GM18519 (cell line): ENCODE data around the gene NPAS3.
"Not testable (repeated sequence)": the region's sequence is repeated elsewhere in the genome, so short reads cannot be mapped to it uniquely, and the experiment has no call there.

ENCODE experiments used
- ATAC-seq: cut with Tn5 transposase; IDR thresholded peaks from one replicate; pipeline ENCODE4 v1.9.1; 2021; ENCODE audit warnings: mild to moderate bottlenecking, moderate library complexity; ENCODE audit not compliant: unreplicated experiment, low FRiP score

NPAS3 gene

DNA sequence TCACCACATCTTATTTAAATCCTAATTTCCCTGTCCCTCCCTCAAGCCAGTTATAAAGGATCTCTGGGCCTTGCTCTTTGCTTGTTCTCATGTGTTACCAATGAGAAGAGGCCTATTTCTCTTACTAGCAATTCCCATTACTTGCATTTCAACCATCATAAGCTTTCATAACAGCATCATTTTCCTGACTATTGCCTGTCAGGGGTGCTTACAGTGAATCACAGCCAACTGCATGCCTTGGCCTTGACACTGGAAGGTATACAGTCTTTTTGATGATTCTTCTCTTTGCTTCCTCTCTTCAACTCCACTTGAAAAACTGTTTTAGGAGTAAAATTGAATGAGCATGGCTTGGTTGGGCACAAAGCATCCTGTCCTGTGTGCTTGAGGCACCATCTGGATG, 127.0 kb downstream of the NPAS3 start:
- ATAC-seq = no peak

DNA sequence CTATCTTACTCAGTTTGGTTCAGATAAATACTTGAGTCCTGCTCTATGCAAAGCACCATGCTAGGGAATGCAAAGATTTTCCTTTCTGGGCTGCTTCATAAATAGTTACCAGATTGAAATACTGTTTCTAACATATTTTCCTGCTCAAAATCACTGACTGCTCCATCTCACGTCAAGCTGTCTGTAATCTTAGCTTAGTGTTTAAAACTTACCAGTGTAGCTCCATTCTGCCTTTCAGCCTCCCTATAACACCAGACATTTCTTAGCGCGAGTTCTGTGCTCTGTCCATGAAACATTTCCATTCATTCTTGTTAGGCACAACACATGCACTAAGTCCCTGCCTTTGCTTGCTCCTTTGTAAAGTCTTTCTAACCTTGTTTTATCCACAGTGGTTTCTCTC, 129.4 kb downstream of the NPAS3 start:
- no peak for ATAC-seq

DNA sequence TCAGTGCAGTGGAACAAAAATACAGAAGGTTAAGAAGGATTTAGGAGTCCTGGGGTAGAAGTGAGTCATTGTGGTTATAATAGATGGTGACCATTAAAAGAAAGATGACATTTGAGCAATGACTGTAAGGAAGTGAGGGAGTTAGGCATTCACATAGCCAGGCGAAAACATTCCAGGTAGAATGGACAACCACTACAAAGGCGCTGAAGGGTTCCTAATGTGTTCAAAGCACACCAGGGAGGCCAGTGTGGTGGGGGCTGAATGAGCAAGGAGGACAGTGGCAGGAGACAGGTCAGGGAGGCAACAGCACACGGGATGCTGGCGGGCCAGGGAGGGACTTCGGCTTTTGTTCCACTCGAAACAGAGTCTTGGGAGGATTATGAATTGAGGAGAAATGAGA, 129.9 kb downstream of the NPAS3 start:
- ATAC-seq = no peak

DNA sequence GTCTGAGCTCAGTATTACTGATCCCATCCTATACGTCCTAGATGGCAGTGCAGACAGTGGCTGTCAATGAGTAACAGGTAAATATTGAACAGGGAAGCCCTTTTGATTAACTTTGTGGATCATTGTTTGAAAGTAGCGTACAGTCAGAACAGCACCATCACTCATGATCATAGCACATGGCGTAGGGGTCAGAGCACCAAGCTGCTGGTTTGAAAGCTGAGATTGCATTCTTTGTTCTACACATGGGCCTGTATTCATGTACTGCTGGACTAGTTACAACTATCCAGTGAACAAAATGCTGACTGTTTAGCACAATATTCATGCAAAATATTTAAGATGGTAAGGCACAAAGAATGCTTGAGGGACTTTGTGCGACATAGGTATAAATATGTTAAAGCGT, 131.8 kb downstream of the NPAS3 start:
- ATAC-seq = no peak

DNA sequence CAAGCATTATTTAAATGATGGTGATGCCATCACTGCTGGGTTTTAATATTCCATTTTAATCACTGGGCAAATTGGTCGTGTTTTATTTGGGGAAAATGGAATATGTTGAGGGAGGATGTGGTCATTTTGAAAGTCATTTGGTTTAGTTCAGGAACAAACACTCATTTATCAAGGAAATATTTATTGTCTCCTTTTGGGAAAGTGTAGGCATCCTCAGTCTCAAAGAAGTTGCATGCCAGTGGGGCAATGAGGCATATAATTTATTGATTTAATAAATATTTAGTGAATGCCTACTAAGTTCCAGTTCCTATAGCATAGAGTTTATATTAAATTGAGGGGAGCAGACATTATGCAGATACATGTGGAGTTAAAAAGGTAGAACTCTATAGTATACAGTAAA, 134.3 kb downstream of the NPAS3 start:
- no peak for ATAC-seq

DNA sequence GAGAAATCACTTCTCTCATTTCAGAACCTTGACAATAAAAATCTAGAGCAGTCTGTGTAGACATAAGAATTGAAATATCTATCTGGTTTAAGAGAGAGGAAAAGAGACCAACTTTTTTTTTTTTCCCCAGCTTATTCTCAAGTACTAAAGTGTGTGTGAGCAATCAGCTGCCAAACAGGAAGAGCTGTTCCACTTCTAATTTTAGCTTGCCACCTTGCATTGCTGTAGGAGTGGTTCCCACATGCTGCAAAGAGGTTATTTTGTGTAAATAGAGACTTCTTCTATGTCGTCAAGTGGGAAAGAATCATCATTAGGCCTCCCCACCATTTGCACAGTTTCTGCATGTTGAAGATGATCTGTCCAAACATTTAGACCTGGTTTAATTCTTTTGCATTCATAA, 142.6 kb downstream of the NPAS3 start:
- ATAC-seq = no peak

DNA sequence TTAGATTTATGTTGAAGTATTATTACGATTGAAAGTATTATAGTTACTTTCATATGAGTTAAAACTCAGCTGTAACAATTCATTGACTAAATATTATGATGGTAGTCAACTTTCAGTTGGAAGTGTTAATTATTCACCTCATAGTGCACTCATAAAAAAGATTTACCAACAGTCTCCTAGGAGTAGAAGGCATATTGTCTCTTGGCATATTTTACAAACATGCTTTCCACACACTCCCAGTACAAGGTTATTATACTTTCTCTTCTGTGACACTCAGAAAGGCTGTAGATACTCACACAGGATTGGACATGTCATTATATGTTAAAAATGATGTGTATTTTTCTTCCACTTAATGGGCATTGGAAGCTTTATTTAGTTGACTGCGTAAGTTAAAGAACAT, 147.1 kb downstream of the NPAS3 start:
- ATAC-seq = no peak

DNA sequence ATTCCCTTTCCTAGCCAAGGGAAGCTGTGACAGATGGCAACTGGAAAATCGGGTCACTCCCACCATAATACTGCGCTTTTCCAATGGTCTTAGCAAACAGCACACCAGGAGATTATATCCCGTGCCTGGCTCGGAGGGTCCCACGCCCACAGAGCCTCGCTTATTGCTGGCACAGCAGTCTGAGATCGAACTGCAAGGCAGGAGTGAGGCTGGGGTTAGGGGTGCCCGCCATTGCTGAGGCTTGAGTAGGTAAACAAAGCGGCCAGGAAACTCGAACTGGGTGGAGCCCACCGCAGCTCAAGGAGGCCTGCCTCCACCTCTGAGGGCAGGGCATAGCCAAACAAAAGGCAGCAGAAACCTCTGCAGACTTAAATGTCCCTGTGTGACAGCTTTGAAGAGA, 149.6 kb downstream of the NPAS3 start:
- ATAC-seq = not testable (repeated sequence)

DNA sequence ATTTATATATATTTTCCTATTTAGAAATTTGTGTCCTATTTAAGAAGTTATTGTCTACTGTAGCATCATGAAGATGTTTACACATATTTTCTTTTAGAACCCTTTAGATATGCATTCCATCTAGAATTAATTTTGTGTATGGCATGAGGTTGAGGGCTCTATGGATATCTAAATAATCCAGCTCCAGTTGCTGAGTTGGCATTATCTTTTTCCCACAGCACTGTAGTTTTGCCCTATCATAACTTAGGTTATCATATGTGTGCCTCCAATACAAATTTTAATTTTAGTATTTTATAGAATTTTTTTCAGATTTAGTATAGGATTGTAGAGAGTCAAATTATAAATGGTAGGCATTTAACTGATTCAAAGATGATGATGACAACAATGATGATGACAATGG, 159.3 kb downstream of the NPAS3 start:
- no peak for ATAC-seq

DNA sequence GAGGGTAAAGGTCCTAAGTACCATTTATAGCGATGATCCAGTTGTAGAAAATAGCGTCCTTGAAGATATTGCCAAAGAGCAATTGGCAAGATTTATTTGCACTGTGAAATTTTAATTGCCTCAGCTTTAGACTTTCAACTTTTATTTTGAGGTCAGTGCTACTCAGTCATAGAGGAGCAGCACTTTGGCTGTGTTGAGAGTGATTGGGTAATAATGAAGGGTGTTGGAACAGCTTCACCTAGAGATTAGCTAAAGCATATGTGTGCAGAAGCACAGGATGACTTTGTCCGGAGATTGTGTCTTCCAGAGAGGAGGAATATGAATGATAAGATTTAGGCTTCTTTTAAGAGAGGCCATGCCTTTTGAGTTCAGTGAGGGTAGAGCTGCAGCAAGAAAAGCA, 164.8 kb downstream of the NPAS3 start:
- ATAC-seq = no peak

DNA sequence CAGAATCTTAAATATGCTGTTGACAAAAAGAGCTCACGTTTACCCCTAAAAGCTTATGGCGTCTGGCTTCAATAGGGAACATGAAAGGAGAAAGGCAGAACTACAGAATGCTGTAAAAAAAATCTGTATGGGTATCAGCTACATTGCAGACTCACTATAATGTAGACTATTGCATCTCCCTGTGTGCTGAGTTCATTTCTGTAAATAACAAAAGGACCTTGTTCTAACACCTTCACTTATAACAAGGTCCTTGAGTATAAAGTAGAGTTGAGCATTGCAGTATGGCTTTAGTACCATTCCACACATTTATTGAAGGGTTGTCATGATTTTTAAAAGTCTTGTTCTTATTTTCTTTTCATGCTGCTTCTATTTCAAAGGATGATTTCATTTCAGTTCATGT, 165.3 kb downstream of the NPAS3 start:
- no peak for ATAC-seq

DNA sequence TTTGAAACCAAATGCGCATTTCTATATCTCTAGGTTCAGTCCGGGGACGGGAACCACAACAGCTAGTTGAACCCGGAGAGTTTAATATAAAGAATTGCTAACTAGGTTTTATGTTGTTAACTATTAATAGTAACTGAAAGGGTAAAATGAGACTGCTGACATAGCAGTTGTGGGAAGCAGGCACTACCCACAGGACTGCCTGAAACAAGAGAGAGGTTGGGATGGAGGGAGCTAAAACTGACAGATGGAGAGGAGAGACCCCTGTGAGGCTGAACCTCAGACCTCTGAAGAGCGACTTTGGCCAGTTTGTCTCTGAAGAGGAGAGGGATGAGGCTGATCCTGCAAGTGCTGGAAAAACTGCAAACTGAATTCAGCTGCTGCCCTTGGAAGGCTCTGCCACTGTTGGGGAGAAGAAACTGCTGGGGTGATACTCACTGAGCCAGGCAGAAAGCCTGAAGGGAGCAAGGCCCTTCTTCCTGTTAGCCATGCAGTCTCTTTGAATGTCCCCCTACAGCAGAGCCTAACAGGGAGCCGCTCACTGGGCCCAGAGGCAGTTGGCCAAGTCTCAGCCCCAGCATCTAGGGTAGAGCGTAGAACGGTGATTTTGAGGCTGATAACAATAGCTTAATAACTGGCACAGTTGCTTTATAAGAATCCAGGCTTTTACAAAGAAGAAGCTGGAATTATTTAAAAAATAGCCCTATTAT, 172.2 kb downstream of the NPAS3 start:
- ATAC-seq = no peak

DNA sequence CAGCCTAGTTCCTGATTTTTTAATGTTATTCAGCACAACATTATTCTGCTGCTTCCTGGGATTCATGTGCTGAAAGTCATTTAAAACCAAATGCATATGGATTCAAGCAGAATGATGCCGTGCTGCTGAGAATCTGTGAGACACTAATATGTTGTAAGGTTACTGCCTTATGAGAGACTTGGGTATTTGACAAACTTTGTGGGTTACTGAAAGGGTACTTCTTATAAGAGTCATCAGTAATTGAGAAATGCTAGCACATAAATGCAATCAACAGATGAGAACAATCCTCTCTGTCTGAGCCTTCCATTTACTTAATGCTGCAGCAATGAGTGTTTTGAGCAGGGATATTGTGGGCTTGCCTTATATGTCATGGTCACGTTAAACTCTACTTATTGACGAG, 175.7 kb downstream of the NPAS3 start:
- ATAC-seq = no peak

DNA sequence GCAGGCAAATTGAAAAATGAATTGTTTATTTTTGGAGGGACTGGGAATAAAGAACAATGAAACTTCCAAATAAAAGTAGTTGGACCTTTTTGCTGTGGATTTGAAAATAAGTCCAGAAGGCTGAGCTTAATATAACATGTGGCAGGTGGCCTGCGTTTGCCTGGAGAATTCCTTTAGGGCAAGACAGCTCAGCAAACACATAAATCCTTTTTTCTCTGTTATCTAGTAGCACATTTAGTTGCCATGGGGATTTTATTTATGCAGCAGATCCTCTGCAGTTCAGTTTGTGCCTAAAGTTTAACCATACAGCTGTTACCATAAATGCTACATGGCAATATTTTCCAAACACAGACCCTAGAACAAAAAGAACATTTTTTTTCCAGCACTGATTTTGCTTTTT, 180.0 kb downstream of the NPAS3 start:
- ATAC-seq = no peak

DNA sequence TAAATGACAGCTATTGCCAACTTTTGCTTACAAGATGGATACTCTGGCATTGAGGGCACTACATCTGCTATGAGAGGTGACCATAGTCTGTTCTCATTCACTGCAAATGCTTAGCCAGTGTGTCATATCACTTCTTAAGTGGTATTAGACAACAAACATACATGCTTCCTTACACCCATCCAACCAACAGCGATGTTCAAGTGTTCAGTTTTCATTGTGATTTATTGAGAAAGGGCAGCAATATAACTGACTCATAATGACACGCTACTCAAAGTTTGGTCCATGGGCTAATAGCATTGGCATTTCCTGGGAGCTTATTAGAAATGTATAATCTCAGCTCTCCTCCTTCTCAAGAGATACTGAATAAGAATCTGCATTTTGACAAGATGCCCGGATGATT, 181.7 kb downstream of the NPAS3 start:
- ATAC-seq = no peak

DNA sequence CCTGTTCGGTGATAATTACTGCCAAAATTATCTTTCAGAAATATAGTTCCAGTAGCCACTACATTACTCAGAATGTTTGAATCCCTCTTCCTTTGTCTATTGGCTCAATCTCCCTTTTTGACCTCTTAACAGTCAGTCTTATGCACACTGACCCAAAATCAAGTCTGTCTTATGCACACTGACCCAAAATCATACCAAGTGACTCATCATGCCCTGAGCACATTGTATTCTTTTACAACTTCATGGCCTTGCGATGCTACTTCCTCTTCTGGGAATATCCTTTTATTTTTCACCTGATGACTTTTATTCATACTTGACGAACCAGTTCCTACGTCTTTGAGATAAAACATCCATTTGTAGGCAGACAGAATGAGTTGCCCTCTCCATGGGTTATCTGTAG, 182.3 kb downstream of the NPAS3 start:
- no peak for ATAC-seq

DNA sequence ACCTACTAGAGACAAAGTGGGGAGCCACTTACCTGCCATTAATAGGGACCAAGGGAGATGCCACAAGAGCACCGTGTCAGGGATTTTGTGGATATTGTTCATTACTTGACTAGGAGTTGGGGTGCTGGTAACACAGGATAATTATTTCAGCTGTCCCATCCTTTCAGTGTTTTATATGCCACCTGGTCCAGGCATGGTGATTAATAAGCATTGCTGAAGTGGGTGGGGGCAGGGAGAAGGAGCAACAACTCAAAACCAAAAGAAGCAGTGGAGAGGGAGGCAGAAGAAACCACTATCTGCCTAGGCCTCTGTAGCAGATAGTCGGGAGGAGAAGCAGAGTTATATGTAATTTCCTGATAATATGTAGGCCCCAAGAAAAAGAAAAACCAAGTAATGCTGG, 184.6 kb downstream of the NPAS3 start:
- no peak for ATAC-seq

DNA sequence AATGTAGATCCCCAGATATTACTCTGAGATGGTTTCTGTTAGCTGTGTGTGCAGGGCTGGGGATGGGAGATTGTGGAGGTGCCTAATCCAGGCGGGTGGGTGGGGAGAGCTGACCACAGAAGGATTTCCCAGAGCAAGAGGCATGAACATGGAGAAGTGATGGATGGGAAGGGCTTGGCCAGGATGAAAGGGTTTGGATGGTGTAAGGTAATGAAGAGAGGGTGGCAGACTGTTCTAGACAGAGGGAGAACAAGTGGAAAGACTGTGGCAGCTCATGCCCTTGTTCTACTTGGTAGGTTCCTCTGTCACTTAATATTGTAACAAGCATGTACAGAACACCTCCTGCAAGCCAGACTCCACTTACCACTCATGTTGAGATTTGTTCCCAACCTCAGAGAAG, 187.8 kb downstream of the NPAS3 start:
- no peak for ATAC-seq

DNA sequence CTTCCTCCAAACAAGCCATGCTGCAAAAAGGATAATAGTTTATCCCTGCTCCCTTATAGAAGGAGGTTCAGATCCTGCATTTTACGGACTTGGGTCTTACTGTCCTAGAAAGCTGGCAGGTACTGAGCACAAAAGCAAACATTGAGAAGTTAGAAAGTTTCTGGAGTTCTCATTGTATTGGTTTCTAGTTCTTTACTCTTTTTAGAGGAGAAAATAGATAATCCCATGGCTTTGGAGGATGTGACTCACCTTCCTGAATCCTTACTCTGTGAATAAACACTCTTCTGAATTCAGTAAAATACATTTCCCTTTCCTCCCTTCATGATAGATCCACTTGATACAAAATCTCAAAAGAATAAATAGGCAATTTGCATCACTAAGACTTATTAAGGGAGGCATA, 188.9 kb downstream of the NPAS3 start:
- ATAC-seq = no peak

DNA sequence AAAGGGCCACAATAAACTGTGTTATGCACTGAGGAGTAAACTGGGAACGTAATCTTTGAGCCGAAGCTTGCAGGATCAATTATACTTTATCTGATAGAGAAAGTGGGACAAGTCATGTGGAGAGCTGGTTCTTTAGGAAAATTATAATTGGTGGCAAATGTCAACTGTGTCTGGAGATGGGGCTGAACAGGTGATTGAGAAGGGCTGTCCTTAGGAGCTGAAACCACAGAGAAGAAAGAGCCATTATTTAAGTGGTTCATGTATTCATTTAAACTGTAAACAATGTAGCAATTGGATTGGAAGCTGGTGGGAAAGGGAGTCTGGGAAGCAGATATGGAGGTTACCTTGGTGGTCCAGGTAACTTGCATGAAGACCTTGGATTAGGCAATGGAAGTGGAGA, 193.1 kb downstream of the NPAS3 start:
- no peak for ATAC-seq

DNA sequence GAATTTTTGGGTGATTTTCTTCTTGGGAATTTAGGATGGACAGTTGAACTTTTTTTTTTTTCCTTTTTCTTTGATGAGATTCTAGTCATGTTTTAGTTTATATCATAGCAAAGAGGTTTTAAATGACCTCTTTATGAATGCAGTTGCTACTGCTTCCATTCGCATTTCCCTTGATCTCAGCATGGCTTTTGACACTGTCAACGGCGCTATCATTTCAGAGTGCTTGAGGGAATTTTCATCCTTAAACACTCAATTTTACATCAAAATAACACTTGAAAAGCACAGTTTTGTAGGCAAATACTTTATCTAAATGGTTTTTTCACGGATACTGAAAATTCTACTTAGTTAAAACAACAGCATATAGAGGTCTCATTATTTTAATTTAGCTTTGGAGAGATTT, 195.5 kb downstream of the NPAS3 start:
- no peak for ATAC-seq

DNA sequence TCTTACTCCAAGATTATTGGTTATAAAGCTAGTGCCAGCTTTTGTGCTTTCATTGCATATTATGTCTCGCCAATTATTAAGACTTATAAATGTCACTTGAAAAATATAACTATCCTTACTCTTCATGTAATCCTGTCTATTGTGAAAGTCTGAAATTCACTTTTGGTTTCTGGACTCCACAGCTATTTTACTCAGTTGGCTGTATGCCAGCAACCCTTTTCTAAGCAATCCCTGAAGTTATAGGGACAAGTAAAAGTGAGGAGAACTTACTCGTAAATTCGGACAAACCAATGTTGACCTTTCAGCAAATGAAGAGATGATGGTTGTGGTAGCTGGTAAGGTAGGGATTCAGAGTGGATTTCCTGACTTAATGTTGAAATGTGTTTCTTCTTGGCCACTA, 196.3 kb downstream of the NPAS3 start:
- no peak for ATAC-seq
